B cell (primary cell): Measurements from ENCODE around the gene SPOCD1. TPM values are rescaled to one million over a fixed set of nuclear protein-coding genes. Genes with fewer than 3 reads are reported as not detected.

ENCODE experiments used
- ATAC-seq: fragments of 200-7000 bp; cut with Tn5 transposase; one replicate; pipeline ENCODE4 v1.10.0; 2021; ENCODE audit warnings: low read depth, mild to moderate bottlenecking, moderate number of reproducible peaks, moderate library complexity
- CTCF ChIA-PET: fragments of 350-600 bp; sonication (Branson Sonifier 250); formaldehyde crosslinking; loops from one replicate; lab custom pipeline; 2021; ENCODE audit warnings: antibody characterized with exemption, inconsistent platforms; lab: Charles Lee
- POLR2A ChIA-PET: fragments of 350-600 bp; sonication (Branson Sonifier 250); formaldehyde crosslinking; loops from one replicate; lab custom pipeline; 2021; ENCODE audit warnings: antibody characterized with exemption; lab: Charles Lee
- DNase-seq: peaks from one replicate; pipeline ENCODE4 v3.0.0; 2013
- H2AFZ ChIP-seq: 2 replicates; pipeline ENCODE4 v1.6.1; 2012; ENCODE audit warnings: mild to moderate bottlenecking, low read depth, low read length; ENCODE audit not compliant: insufficient read depth, poor library complexity, severe bottlenecking
- H3K27ac ChIP-seq, 2 donors: 1 replicate in 1 of 2; 2 replicates in 1 of 2; pipeline ENCODE4 v1.5.1; 2012 to 2013; ENCODE audit warnings: low read length in 2 of 2, mild to moderate bottlenecking in 2 of 2, moderate library complexity in 1 of 2
- H3K27me3 ChIP-seq, 4 experiments: fragments of 200-600 bp in 1 of 4; sonication (generic) in 1 of 4; replicated peaks in 1 of 4; 1 replicate in 2 of 4; 2 replicates in 2 of 4; pipeline versions ENCODE4 v1.6.1 to v1.7.0; 2013 to 2016; ENCODE audit warnings: low read length in 3 of 4, mild to moderate bottlenecking in 2 of 4, mixed read lengths in 1 of 4, moderate library complexity in 1 of 4; ENCODE audit not compliant: insufficient read depth in 4 of 4, control insufficient read depth in 3 of 4; ENCODE audit errors: control extremely low read depth in 1 of 4
- H3K36me3 ChIP-seq, 2 experiments: replicated peaks in 1 of 2; 1 replicate in 1 of 2; 2 replicates in 1 of 2; pipeline versions ENCODE4 v1.6.1 to v1.7.1; 2013; ENCODE audit warnings: low read length in 1 of 2; ENCODE audit not compliant: insufficient read depth in 2 of 2, control insufficient read depth in 1 of 2; ENCODE audit errors: control extremely low read depth in 1 of 2, extremely low read depth in 1 of 2
- H3K4me1 ChIP-seq, 2 donors: fragments of 200-600 bp in 1 of 2; sonication (generic) in 1 of 2; 1 replicate in 1 of 2; 2 replicates in 1 of 2; pipeline versions ENCODE4 v1.5.1 to v1.6.1; 2013 to 2017; ENCODE audit warnings: low read length in 2 of 2; ENCODE audit not compliant: control insufficient read depth in 2 of 2, insufficient read depth in 2 of 2
- H3K4me2 ChIP-seq: replicated peaks from 2 replicates; pipeline ENCODE3; 2012; ENCODE audit warnings: mild to moderate bottlenecking, low read depth, low read length; ENCODE audit not compliant: poor library complexity, severe bottlenecking
- H3K4me3 ChIP-seq, 5 experiments: fragments of 200-600 bp in 1 of 5; sonication (generic) in 1 of 5; 1 replicate in 3 of 5; 2 replicates in 2 of 5; pipeline versions ENCODE4 v1.5.1 to v1.7.0; 2011 to 2016; ENCODE audit warnings: low read length in 4 of 5, mild to moderate bottlenecking in 4 of 5, low read depth in 2 of 5, control low read depth in 1 of 5, moderate library complexity in 1 of 5; ENCODE audit not compliant: insufficient read depth in 1 of 5; ENCODE audit errors: control extremely low read depth in 1 of 5, extremely low read depth in 1 of 5
- H3K79me2 ChIP-seq: fragments of 200-600 bp; sonication (generic); one replicate; pipeline ENCODE4 v1.6.0; 2016; ENCODE audit warnings: low read length; ENCODE audit not compliant: control insufficient read depth, insufficient read depth
- H3K9ac ChIP-seq: fragments of 200-600 bp; sonication (generic); 2 replicates; pipeline ENCODE4 v1.6.1; 2017; ENCODE audit warnings: mild to moderate bottlenecking, low read length, moderate library complexity
- H3K9me3 ChIP-seq, 3 donors: one replicate each; pipeline versions ENCODE4 v1.6.1 to v1.7.1; 2013; ENCODE audit warnings: low read length in 2 of 3; ENCODE audit not compliant: control insufficient read depth in 2 of 3, insufficient read depth in 1 of 3; ENCODE audit errors: control extremely low read depth in 1 of 3
- H4K20me1 ChIP-seq: 2 replicates; pipeline ENCODE4 v1.6.0; 2012; ENCODE audit warnings: mild to moderate bottlenecking, low read length; ENCODE audit not compliant: insufficient read depth, control insufficient read depth, poor library complexity, severe bottlenecking
- H3K27ac Mint-ChIP-seq: one replicate; pipeline ENCODE4 v1.8.0; 2021; ENCODE audit warnings: mixed read lengths
- H3K27me3 Mint-ChIP-seq: one replicate; pipeline ENCODE4 v1.8.0; 2021; ENCODE audit warnings: mixed read lengths
- H3K4me1 Mint-ChIP-seq: one replicate; pipeline ENCODE4 v1.8.0; 2021; ENCODE audit warnings: mixed read lengths
- H3K4me3 Mint-ChIP-seq: one replicate; pipeline ENCODE4 v1.8.0; 2021; ENCODE audit warnings: mixed read lengths
- H3K9me3 Mint-ChIP-seq: one replicate; pipeline ENCODE4 v1.8.0; 2022; ENCODE audit warnings: mixed read lengths; ENCODE audit not compliant: insufficient read depth
- CTCF ChIP-seq: fragments of 200-600 bp; IDR thresholded peaks from one replicate; pipeline ENCODE4 v1.8.0; 2022; ENCODE audit warnings: antibody characterized with exemption, mild to moderate bottlenecking
- EZH2 ChIP-seq: IDR thresholded peaks from 2 replicates; pipeline ENCODE4 v1.6.1; 2012; ENCODE audit warnings: borderline replicate concordance, low read depth, mild to moderate bottlenecking, moderate library complexity, low read length; ENCODE audit not compliant: insufficient read depth, poor library complexity, severe bottlenecking
- WGBS: methylation state at CpG from one replicate; pipeline ENCODE4 v1.1.5; 2013; ENCODE audit warnings: missing lambda C conversion rate; ENCODE audit not compliant: insufficient coverage; 5-methylcytosine and 5-hydroxymethylcytosine counted together
- intact Hi-C: fragments of 100-400 bp; cut with micrococcal nuclease; formaldehyde crosslinking; loops from one replicate; pipeline ENCODE4 v1.10.0; 2022
- polyA plus RNA-seq: library from polyadenylated mRNA; depleted of rRNA; stranded (reverse); fragments of >200 nt; gene quantifications from 2 replicates; pipeline ENCODE4 v1.2.3, GENCODE V29; 2012
- total RNA-seq, 2 donors: library from RNA; stranded (reverse); fragments of 120-200 nt in 1 of 2; gene quantifications; 1 replicate in 1 of 2; 2 replicates in 1 of 2; pipeline versions ENCODE4 v1.2.3 to v1.2.4, GENCODE V29; 2013 to 2022

Gene SPOCD1
- total and polyA plus RNA-seq, 2 donors (not counting 1 experiment from before 2014, with no cell fraction given) = not detected

- Histone ChIP-seq H3K9ac (peak overlapping the region; percentile 21), H3K4me1 (peaks cover 19% of the 10 kb centered on the region in 2 donors), H3K9me3 (no peaks in the 10 kb centered on the region), H3K4me2 (peak overlapping the region; percentile 67), H3K4me3 (peak overlapping the region in 2 of 5 experiments; percentile 7 to 29), H2AFZ (peak overlapping the region; percentile 44), H3K27me3 (no peaks in the 10 kb centered on the region), H3K27ac (no peak overlapping the region), H3K36me3 (no peaks in the 10 kb centered on the region), H4K20me1 (no peaks in the 10 kb centered on the region), H3K79me2 (no peaks in the 10 kb centered on the region)
- WGBS = 8% methylated on average over 3 of the region's 11 CpGs
- CTCF ChIA-PET = interaction anchor here (0.7 kb wide), 1 partner anchor 30 kb away, joined by 3 read pairs; no protein-coding TSS in a partner anchor
- DNase-seq = peak; percentile 50
- TF ChIP-seq EZH2 = no peak
- no peak for TF ChIP-seq CTCF
- ATAC-seq = peak; percentile 17
- H3K9me3 Mint-ChIP-seq = no peaks in the 10 kb centered on the region
- intact Hi-C loops = no loop called here
- peak overlapping the region; percentile 45 for H3K4me3 Mint-ChIP-seq
- POLR2A ChIA-PET = no interaction called here
- H3K27me3 Mint-ChIP-seq = no peaks in the 10 kb centered on the region
- peaks cover 26% of the 10 kb centered on the region for H3K4me1 Mint-ChIP-seq
- no peak overlapping the region for H3K27ac Mint-ChIP-seq
These were observed 32.6 kb upstream of the SPOCD1 start for GRCh38 chr1:31848381-31848897.

- H3K4me2 ChIP-seq = no peak overlapping the region
- ChIA-PET POLR2A (no interaction called here), CTCF (no interaction called here)
- H3K9me3 Mint-ChIP-seq = no peaks in the 10 kb centered on the region
- H3K4me1 Mint-ChIP-seq = peaks cover 28% of the 10 kb centered on the region
- no peaks in the 10 kb centered on the region for H3K9me3 ChIP-seq
- no peak overlapping the region for H3K9ac ChIP-seq
- H3K27ac ChIP-seq = no peak overlapping the region
- H3K27me3 Mint-ChIP-seq = no peaks in the 10 kb centered on the region
- no peak overlapping the region for H3K27ac Mint-ChIP-seq
- H2AFZ ChIP-seq = no peak overlapping the region
- H3K4me1 ChIP-seq = peaks cover 22 to 23% of the 10 kb centered on the region in 2 donors
- no peak overlapping the region for H3K4me3 Mint-ChIP-seq
- intact Hi-C loops = no loop called here
- H4K20me1 ChIP-seq = no peaks in the 10 kb centered on the region
- no peak overlapping the region for H3K4me3 ChIP-seq
- H3K36me3 ChIP-seq = no peaks in the 10 kb centered on the region
- TF ChIP-seq CTCF (no peak), EZH2 (no peak)
- DNase-seq = no peak
- H3K27me3 ChIP-seq = no peaks in the 10 kb centered on the region
- H3K79me2 ChIP-seq = no peaks in the 10 kb centered on the region
- no peak for ATAC-seq
These were observed 30.7 kb upstream of the SPOCD1 start for GRCh38 chr1:31846484-31846883.
